ENCODE results near the gene OR5L1.

Gene OR5L1

GRCh38 chr11:55806248-55806647 lies 4.9 kb upstream of the OR5L1 start:
- ATAC-seq (ENCODE audit: low read depth), result no peak
- DNase-seq (ENCODE audit: low spot score), result no peak
- Histone ChIP-seq H3K36me3 (ENCODE audit: low read depth) (no peaks in the 10 kb centered on the region), H3K4me1 (ENCODE audit: insufficient read depth, poor library complexity, severe bottlenecking) (no peaks in the 10 kb centered on the region), H3K27me3 (ENCODE audit: insufficient read depth, poor library complexity, severe bottlenecking) (no peaks in the 10 kb centered on the region), H3K9me3 (ENCODE audit: severe bottlenecking) (peaks cover 2% of the 10 kb centered on the region), H3K27ac (ENCODE audit: poor library complexity, severe bottlenecking) (no peak overlapping the region), H3K4me3 (ENCODE audit: severe bottlenecking) (no peak overlapping the region)
- no peak for TF ChIP-seq CTCF (IDR thresholded peaks at IDR 0.05; ENCODE audit: poor library complexity, severe bottlenecking)

DNA sequence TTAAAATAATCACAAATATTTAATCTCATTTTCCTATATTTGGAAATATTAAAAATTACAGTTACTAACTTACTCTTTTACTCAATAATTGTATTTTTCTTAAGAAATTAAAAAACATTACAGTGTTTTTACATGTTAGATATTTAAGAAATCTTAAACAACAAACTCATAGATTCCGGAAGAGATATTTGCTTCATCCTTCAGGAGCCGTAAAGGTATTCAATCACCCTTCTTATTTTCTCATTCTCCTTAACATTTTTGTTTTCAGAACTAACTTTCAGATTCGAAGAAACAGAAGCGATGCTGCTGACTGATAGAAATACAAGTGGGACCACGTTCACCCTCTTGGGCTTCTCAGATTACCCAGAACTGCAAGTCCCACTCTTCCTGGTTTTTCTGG lies 8.2 kb downstream of the OR5L1 start, which contains the start of gene OR5D18:
Gene OR5D18 (plus strand): TSS at position 301 of the 400 bp plus-strand sequence. CDS start 0 bp downstream, at position 301.
- no peak within 1 kb of the TSS for H3K4me3 ChIP-seq (ENCODE audit: severe bottlenecking)
- no peak for DNase-seq (ENCODE audit: low spot score)
- no peaks in the 10 kb centered on the region for H3K27me3 ChIP-seq (ENCODE audit: insufficient read depth, poor library complexity, severe bottlenecking)
- no peak for TF ChIP-seq CTCF (IDR thresholded peaks at IDR 0.05; ENCODE audit: poor library complexity, severe bottlenecking)
- no peak within 1 kb of the TSS for H3K27ac ChIP-seq (ENCODE audit: poor library complexity, severe bottlenecking)
- ATAC-seq (ENCODE audit: low read depth), result no peak
- no peaks in the 10 kb centered on the region for H3K9me3 ChIP-seq (ENCODE audit: severe bottlenecking)
- no peaks in the 10 kb centered on the region for H3K4me1 ChIP-seq (ENCODE audit: insufficient read depth, poor library complexity, severe bottlenecking)
- H3K36me3 ChIP-seq (ENCODE audit: low read depth), result no peaks in the 10 kb centered on the region

- Histone ChIP-seq H3K4me3 (ENCODE audit: severe bottlenecking) (no peak within 1 kb of the TSS), H3K27ac (ENCODE audit: poor library complexity, severe bottlenecking) (no peak within 1 kb of the TSS), H3K27me3 (ENCODE audit: insufficient read depth, poor library complexity, severe bottlenecking) (no peaks in the 10 kb centered on the region), H3K36me3 (ENCODE audit: low read depth) (no peaks in the 10 kb centered on the region), H3K9me3 (ENCODE audit: severe bottlenecking) (no peaks in the 10 kb centered on the region), H3K4me1 (ENCODE audit: insufficient read depth, poor library complexity, severe bottlenecking) (no peaks in the 10 kb centered on the region)
- ATAC-seq (ENCODE audit: low read depth), result no peak
- DNase-seq (ENCODE audit: low spot score), result no peak
- no peak for TF ChIP-seq CTCF (IDR thresholded peaks at IDR 0.05; ENCODE audit: poor library complexity, severe bottlenecking)
Observed at GRCh38 chr11:55826919-55827318, 15.8 kb downstream of the OR5L1 start, which contains the start of gene OR5L2. Gene OR5L2 (plus strand): TSS chr11:55827219. CDS start chr11:55827219, 0 bp downstream.

DNA sequence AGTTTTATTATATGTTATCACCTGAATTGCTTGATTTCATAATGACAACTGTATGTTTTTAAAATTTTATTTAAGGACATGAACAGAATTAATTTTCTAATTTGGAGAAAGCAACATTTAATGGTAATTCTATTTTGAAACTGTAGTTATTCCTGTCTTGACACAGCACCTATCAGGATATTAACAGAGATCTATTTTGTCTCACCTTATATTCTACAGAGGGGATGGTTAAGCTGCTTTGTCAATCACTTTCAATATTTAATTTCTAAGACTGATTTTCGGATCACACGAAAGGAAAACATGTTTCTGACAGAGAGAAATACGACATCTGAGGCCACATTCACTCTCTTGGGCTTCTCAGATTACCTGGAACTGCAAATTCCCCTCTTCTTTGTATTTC lies 27.3 kb downstream of the OR5L1 start, which contains the start of gene OR5D16:
Gene OR5D16 (plus strand): TSS at position 301 of the 400 bp plus-strand sequence. CDS start 0 bp downstream, at position 301.
- ATAC-seq (ENCODE audit: low read depth) (no peak), DNase-seq (ENCODE audit: low spot score) (no peak)
- no peaks in the 10 kb centered on the region for H3K4me1 ChIP-seq (ENCODE audit: insufficient read depth, poor library complexity, severe bottlenecking)
- TF ChIP-seq CTCF (IDR thresholded peaks at IDR 0.05; ENCODE audit: poor library complexity, severe bottlenecking), result no peak
- H3K36me3 ChIP-seq (ENCODE audit: low read depth), result no peaks in the 10 kb centered on the region
- H3K27ac ChIP-seq (ENCODE audit: poor library complexity, severe bottlenecking), result no peak within 1 kb of the TSS
- H3K9me3 ChIP-seq (ENCODE audit: severe bottlenecking), result no peaks in the 10 kb centered on the region
- H3K4me3 ChIP-seq (ENCODE audit: severe bottlenecking), result no peak within 1 kb of the TSS
- no peaks in the 10 kb centered on the region for H3K27me3 ChIP-seq (ENCODE audit: insufficient read depth, poor library complexity, severe bottlenecking)

GRCh38 chr11:55847453-55847852 lies 36.3 kb downstream of the OR5L1 start:
- ATAC-seq (ENCODE audit: low read depth) (no peak), DNase-seq (ENCODE audit: low spot score) (no peak)
- Histone ChIP-seq H3K4me3 (ENCODE audit: severe bottlenecking) (no peak overlapping the region), H3K36me3 (ENCODE audit: low read depth) (no peaks in the 10 kb centered on the region), H3K4me1 (ENCODE audit: insufficient read depth, poor library complexity, severe bottlenecking) (no peaks in the 10 kb centered on the region), H3K27me3 (ENCODE audit: insufficient read depth, poor library complexity, severe bottlenecking) (no peaks in the 10 kb centered on the region), H3K9me3 (ENCODE audit: severe bottlenecking) (no peaks in the 10 kb centered on the region), H3K27ac (ENCODE audit: poor library complexity, severe bottlenecking) (no peak overlapping the region)
- TF ChIP-seq CTCF (IDR thresholded peaks at IDR 0.05; ENCODE audit: poor library complexity, severe bottlenecking), result no peak

Data from RWPE2 (cell line).